Naive thymus-derived CD4-positive, alpha-beta T cell (primary cell): ENCODE results near the gene RAPGEF4. TPM values are rescaled to one million over a fixed set of nuclear protein-coding genes. Genes with fewer than 3 reads are reported as not detected.
A peak's percentile ranks its signal among the peaks of the same experiment; 100 is the strongest.

Experiments used
- ATAC-seq: fragments of 150-1000 bp; cut with Tn5 transposase; 2 replicates; pipeline ENCODE4 v1.10.0; 2021; ENCODE audit warnings: mild to moderate bottlenecking, moderate library complexity
- CTCF ChIA-PET: fragments of 350-600 bp; sonication (Branson Sonifier 250); formaldehyde crosslinking; loops from one replicate; lab custom pipeline; 2021; ENCODE audit warnings: antibody characterized with exemption; lab: Charles Lee
- POLR2A ChIA-PET: fragments of 350-600 bp; sonication (Branson Sonifier 250); formaldehyde crosslinking; loops from one replicate; lab custom pipeline; 2021; ENCODE audit warnings: antibody characterized with exemption, inconsistent platforms; lab: Charles Lee
- DNase-seq, 9 donors: peaks; one replicate each; pipeline versions ENCODE4 v3.0.0 to v3.0.0-alpha.2; 2020 to 2022; ENCODE audit warnings: mixed read lengths in 1 of 9
- H3K27ac ChIP-seq: one replicate; pipeline ENCODE4 v1.7.0; 2013; ENCODE audit warnings: mild to moderate bottlenecking, low read depth, low read length, moderate library complexity
- H3K27me3 ChIP-seq, 2 donors: one replicate each; pipeline ENCODE4 v1.7.0; 2013; ENCODE audit warnings: low read length in 2 of 2, mild to moderate bottlenecking in 2 of 2, moderate library complexity in 2 of 2; ENCODE audit not compliant: control insufficient read depth in 2 of 2, insufficient read depth in 2 of 2
- H3K36me3 ChIP-seq, 3 experiments: 1 replicate in 2 of 3; 2 replicates in 1 of 3; pipeline ENCODE4 v1.7.0; 2013; ENCODE audit warnings: low read length in 3 of 3, mild to moderate bottlenecking in 3 of 3, moderate library complexity in 1 of 3; ENCODE audit not compliant: insufficient read depth in 3 of 3, control insufficient read depth in 2 of 3
- H3K4me1 ChIP-seq, 2 donors: one replicate each; pipeline ENCODE4 v1.7.0; 2013; ENCODE audit warnings: low read length in 2 of 2, mild to moderate bottlenecking in 2 of 2, moderate library complexity in 1 of 2; ENCODE audit not compliant: control insufficient read depth in 2 of 2, insufficient read depth in 2 of 2
- H3K4me3 ChIP-seq: 2 replicates; pipeline ENCODE4 v1.7.0; 2013; ENCODE audit warnings: mild to moderate bottlenecking, low read length
- H3K9me3 ChIP-seq, 3 experiments: 1 replicate in 2 of 3; 2 replicates in 1 of 3; pipeline ENCODE4 v1.7.0; 2013; ENCODE audit warnings: low read length in 3 of 3; ENCODE audit not compliant: control insufficient read depth in 2 of 3
- H3K27ac Mint-ChIP-seq, 9 donors: one replicate each; pipeline ENCODE4 v1.8.0; 2020 to 2022; ENCODE audit warnings: mixed read lengths in 9 of 9, mild to moderate bottlenecking in 8 of 9, moderate library complexity in 5 of 9, inconsistent platforms in 2 of 9
- H3K27me3 Mint-ChIP-seq, 5 donors: one replicate each; pipeline ENCODE4 v1.8.0; 2021 to 2022; ENCODE audit warnings: mixed read lengths in 5 of 5, mild to moderate bottlenecking in 1 of 5
- H3K36me3 Mint-ChIP-seq, 5 donors: one replicate each; pipeline ENCODE4 v1.8.0; 2020 to 2022; ENCODE audit warnings: mixed read lengths in 5 of 5, mild to moderate bottlenecking in 3 of 5, inconsistent platforms in 1 of 5
- H3K4me1 Mint-ChIP-seq, 7 donors: one replicate each; pipeline ENCODE4 v1.8.0; 2020 to 2022; ENCODE audit warnings: mixed read lengths in 7 of 7, mild to moderate bottlenecking in 3 of 7, inconsistent platforms in 1 of 7
- H3K4me3 Mint-ChIP-seq, 10 donors: one replicate each; pipeline ENCODE4 v1.8.0; 2020 to 2022; ENCODE audit warnings: mild to moderate bottlenecking in 10 of 10, mixed read lengths in 10 of 10, moderate library complexity in 6 of 10, inconsistent platforms in 2 of 10
- H3K9me3 Mint-ChIP-seq, 11 donors: one replicate each; pipeline ENCODE4 v1.8.0; 2020 to 2022; ENCODE audit warnings: mixed read lengths in 11 of 11, mild to moderate bottlenecking in 4 of 11, inconsistent platforms in 1 of 11, moderate library complexity in 1 of 11
- intact Hi-C, 2 donors: fragments of 100-400 bp; cut with micrococcal nuclease; formaldehyde crosslinking; loops; one replicate each; pipeline ENCODE4 v1.15.1; 2023
- polyA plus RNA-seq, 2 donors: library from polyadenylated mRNA; unstranded; fragments of 300-500 nt; fragmentation: Illumina TruSeq; gene quantifications; one replicate each; pipeline ENCODE4 v1.2.3, GENCODE V29; 2021
- total RNA-seq, 6 experiments: library from RNA in 5 of 6; stranded (reverse) in 5 of 6; gene quantifications; 1 replicate in 5 of 6; 2 replicates in 1 of 6; pipeline ENCODE4 v1.2.3 and lab custom pipeline; 2021 to 2026

RAPGEF4 gene
- total and polyA plus RNA-seq, 7 experiments from 2014 or later, result 0.39 to 2.5 (median 1.4) TPM; not detected in 2

GRCh38 chr2:172710584-172711047, 25.0 kb upstream of the RAPGEF4 start:
- H3K9me3 ChIP-seq, result no peaks in the 10 kb centered on the region
- intact Hi-C loops, result loop anchor here (1.0 to 10.0 kb wide), 14 partner anchors 36 to 1136 kb away; no protein-coding TSS in a partner anchor
- ChIA-PET POLR2A (interaction anchor here (0.6 kb wide), 1 partner anchor 26 kb away, joined by 3 read pairs; no protein-coding TSS in a partner anchor), CTCF (interaction anchor here (0.6 to 2.2 kb wide), 17 partner anchors 9 to 1137 kb away, joined by 3 to 6 read pairs (median 3); no protein-coding TSS in a partner anchor)
- H3K4me3 ChIP-seq, result no peak overlapping the region
- Mint-ChIP-seq H3K4me3 (no peak overlapping the region), H3K36me3 (no peaks in the 10 kb centered on the region), H3K27me3 (peaks cover 0 to 25% (median 4%) of the 10 kb centered on the region in 5 donors), H3K27ac (no peak overlapping the region), H3K9me3 (peaks cover 0 to 1% (median 0%) of the 10 kb centered on the region in 11 donors), H3K4me1 (no peaks in the 10 kb centered on the region)
- no peaks in the 10 kb centered on the region for H3K4me1 ChIP-seq
- peak; percentile 61 for ATAC-seq
- no peaks in the 10 kb centered on the region for H3K36me3 ChIP-seq
- peak in 7 of 9 donors; percentile 16 to 51 (median 46) for DNase-seq
- H3K27ac ChIP-seq, result no peak overlapping the region
- H3K27me3 ChIP-seq, result no peaks in the 10 kb centered on the region

GRCh38 chr2:172711110-172711509, 24.5 kb upstream of the RAPGEF4 start:
- ChIA-PET POLR2A (no interaction called here), CTCF (interaction anchor here (0.6 to 2.2 kb wide), 17 partner anchors 8 to 1137 kb away, joined by 3 to 6 read pairs (median 3); no protein-coding TSS in a partner anchor)
- H3K4me3 Mint-ChIP-seq, result no peak overlapping the region
- no peaks in the 10 kb centered on the region for H3K36me3 ChIP-seq
- intact Hi-C loops, result loop anchor here (2.0 to 10.0 kb wide), 5 partner anchors 118 to 1136 kb away; no protein-coding TSS in a partner anchor
- no peak overlapping the region for H3K4me3 ChIP-seq
- peaks cover 0 to 23% (median 4%) of the 10 kb centered on the region in 5 donors for H3K27me3 Mint-ChIP-seq
- H3K9me3 ChIP-seq, result no peaks in the 10 kb centered on the region
- no peaks in the 10 kb centered on the region for H3K4me1 ChIP-seq
- H3K36me3 Mint-ChIP-seq, result no peaks in the 10 kb centered on the region
- peak overlapping the region in 1 of 9 donors; percentile 41 for H3K27ac Mint-ChIP-seq
- no peaks in the 10 kb centered on the region for H3K27me3 ChIP-seq
- ATAC-seq (no peak), DNase-seq (no peak)
- H3K27ac ChIP-seq, result no peak overlapping the region
- no peaks in the 10 kb centered on the region for H3K4me1 Mint-ChIP-seq
- peaks cover 0 to 1% (median 0%) of the 10 kb centered on the region in 11 donors for H3K9me3 Mint-ChIP-seq

GRCh38 chr2:172712251-172712650, 23.4 kb upstream of the RAPGEF4 start:
- H3K36me3 ChIP-seq, result no peaks in the 10 kb centered on the region
- CTCF ChIA-PET, result interaction anchor here (0.6 to 1.3 kb wide), 4 partner anchors 119 to 1139 kb away, joined by 3 to 4 read pairs (median 4); no protein-coding TSS in a partner anchor
- no peak overlapping the region for H3K4me3 Mint-ChIP-seq
- peaks cover 0 to 1% (median 0%) of the 10 kb centered on the region in 11 donors for H3K9me3 Mint-ChIP-seq
- intact Hi-C loops, result loop anchor here (5.0 to 10.0 kb wide), 3 partner anchors 247 to 1137 kb away; no protein-coding TSS in a partner anchor
- no peaks in the 10 kb centered on the region for H3K27me3 ChIP-seq
- no peaks in the 10 kb centered on the region for H3K4me1 ChIP-seq
- H3K4me3 ChIP-seq, result no peak overlapping the region
- POLR2A ChIA-PET, result no interaction called here
- H3K27me3 Mint-ChIP-seq, result peaks cover 0 to 18% (median 4%) of the 10 kb centered on the region in 5 donors
- no peak overlapping the region for H3K27ac Mint-ChIP-seq
- ATAC-seq, result no peak
- H3K9me3 ChIP-seq, result no peaks in the 10 kb centered on the region
- no peaks in the 10 kb centered on the region for H3K36me3 Mint-ChIP-seq
- no peaks in the 10 kb centered on the region for H3K4me1 Mint-ChIP-seq
- no peak overlapping the region for H3K27ac ChIP-seq
- no peak for DNase-seq

- intact Hi-C loops, result loop anchor here (5.0 to 10.0 kb wide), 3 partner anchors 249 to 1139 kb away; no protein-coding TSS in a partner anchor
- no peaks in the 10 kb centered on the region for H3K9me3 ChIP-seq
- DNase-seq, result no peak
- ChIA-PET CTCF (interaction anchor here (1.1 to 1.2 kb wide), 2 partner anchors 120 to 617 kb away, joined by 3 to 4 read pairs; no protein-coding TSS in a partner anchor), POLR2A (no interaction called here)
- no peaks in the 10 kb centered on the region for H3K36me3 Mint-ChIP-seq
- no peak overlapping the region for H3K4me3 ChIP-seq
- no peak for ATAC-seq
- no peak overlapping the region for H3K27ac Mint-ChIP-seq
- H3K4me1 Mint-ChIP-seq, result no peaks in the 10 kb centered on the region
- no peak overlapping the region for H3K27ac ChIP-seq
- peaks cover 0 to 1% (median 0%) of the 10 kb centered on the region in 11 donors for H3K9me3 Mint-ChIP-seq
- peaks cover 0 to 9% (median 0%) of the 10 kb centered on the region in 5 donors for H3K27me3 Mint-ChIP-seq
- no peaks in the 10 kb centered on the region for H3K36me3 ChIP-seq
- no peaks in the 10 kb centered on the region for H3K27me3 ChIP-seq
- H3K4me1 ChIP-seq, result no peaks in the 10 kb centered on the region
- H3K4me3 Mint-ChIP-seq, result no peak overlapping the region
Measured at GRCh38 chr2:172713365-172713875, 22.2 kb upstream of the RAPGEF4 start.

GRCh38 chr2:172722481-172722880, 13.2 kb upstream of the RAPGEF4 start:
- POLR2A ChIA-PET, result no interaction called here
- no peak for ATAC-seq
- H3K27me3 Mint-ChIP-seq, result peaks cover 9 to 24% (median 18%) of the 10 kb centered on the region in 5 donors

GRCh38 chr2:172723286-172723685, 12.4 kb upstream of the RAPGEF4 start:
- H3K4me3 ChIP-seq, result no peak overlapping the region
- ChIA-PET POLR2A (no interaction called here), CTCF (no interaction called here)
- H3K4me3 Mint-ChIP-seq, result no peak overlapping the region
- H3K27me3 Mint-ChIP-seq, result peaks cover 14 to 24% (median 18%) of the 10 kb centered on the region in 5 donors
- no peaks in the 10 kb centered on the region for H3K36me3 ChIP-seq
- ATAC-seq (no peak), DNase-seq (no peak)
- H3K4me1 ChIP-seq, result no peaks in the 10 kb centered on the region
- no peaks in the 10 kb centered on the region for H3K9me3 ChIP-seq
- H3K9me3 Mint-ChIP-seq, result peaks cover 0 to 23% (median 9%) of the 10 kb centered on the region in 11 donors
- no peaks in the 10 kb centered on the region for H3K4me1 Mint-ChIP-seq
- peaks cover 0 to 15% (median 11%) of the 10 kb centered on the region in 5 donors for H3K36me3 Mint-ChIP-seq
- H3K27ac Mint-ChIP-seq, result no peak overlapping the region
- H3K27me3 ChIP-seq, result no peaks in the 10 kb centered on the region
- H3K27ac ChIP-seq, result no peak overlapping the region
- intact Hi-C loops, result no loop called here

More at GRCh38 chr2:172722481-172722880, 13.2 kb upstream of the RAPGEF4 start:
- H3K4me1 Mint-ChIP-seq, result no peaks in the 10 kb centered on the region
- no peaks in the 10 kb centered on the region for H3K4me1 ChIP-seq
- no peak for DNase-seq
- peaks cover 0 to 23% (median 9%) of the 10 kb centered on the region in 11 donors for H3K9me3 Mint-ChIP-seq
- H3K27me3 ChIP-seq, result no peaks in the 10 kb centered on the region
- CTCF ChIA-PET, result no interaction called here
- no peak overlapping the region for H3K27ac Mint-ChIP-seq
- intact Hi-C loops, result no loop called here
- H3K4me3 ChIP-seq, result no peak overlapping the region
- H3K36me3 Mint-ChIP-seq, result peaks cover 0 to 15% (median 11%) of the 10 kb centered on the region in 5 donors
- no peak overlapping the region for H3K4me3 Mint-ChIP-seq
- H3K27ac ChIP-seq, result no peak overlapping the region
- no peaks in the 10 kb centered on the region for H3K9me3 ChIP-seq
- H3K36me3 ChIP-seq, result no peaks in the 10 kb centered on the region
